H1 (cell line): ENCODE measurements around the gene PRKAR1B. TPM values are rescaled to one million over a fixed set of nuclear protein-coding genes. Genes with fewer than 3 reads are reported as not detected.

Experiments used
- CTCF ChIA-PET: fragments of 300-600 bp; sonication (Branson Sonifier 250); formaldehyde crosslinking; loops from one replicate; lab custom pipeline; 2021; ENCODE audit not compliant: partially characterized antibody; lab: Charles Lee
- POLR2A ChIA-PET: fragments of 300-600 bp; sonication (Branson Sonifier 250); formaldehyde crosslinking; loops from one replicate; lab custom pipeline; 2021; ENCODE audit warnings: inconsistent platforms; ENCODE audit not compliant: partially characterized antibody; lab: Charles Lee
- DNase-seq, 2 experiments: peaks; one replicate each; pipeline versions ENCODE4 v3.0.0 to v3.0.0-alpha.2; 2010 to 2022; ENCODE audit warnings: low spot score in 2 of 2, low read depth in 1 of 2, mixed read lengths in 1 of 2
- FAIRE-seq: peaks from 2 replicates; lab custom pipeline; 2011; peaks lifted over from hg19 to GRCh38; lab: Jason Lieb, UNC
- H2AFZ ChIP-seq: 2 replicates; pipeline ENCODE4 v1.8.1; 2012; ENCODE audit warnings: low read length, inconsistent platforms
- H2AK5ac ChIP-seq: 2 replicates; pipeline ENCODE4 v1.6.1; 2013; ENCODE audit warnings: low read depth, low read length
- H2BK120ac ChIP-seq: replicated peaks from 2 replicates; pipeline ENCODE3; 2013; ENCODE audit warnings: low read depth, low read length, inconsistent platforms
- H2BK12ac ChIP-seq: 2 replicates; pipeline ENCODE4 v1.6.1; 2013; ENCODE audit warnings: low read depth, low read length
- H2BK15ac ChIP-seq: 2 replicates; pipeline ENCODE4 v1.6.1; 2013; ENCODE audit warnings: low read length
- H2BK20ac ChIP-seq: 2 replicates; pipeline ENCODE4 v1.6.1; 2013; ENCODE audit warnings: low read length
- H2BK5ac ChIP-seq: 2 replicates; pipeline ENCODE4 v1.6.1; 2013; ENCODE audit warnings: low read depth, low read length
- H3K14ac ChIP-seq: 2 replicates; pipeline ENCODE4 v1.6.1; 2013; ENCODE audit warnings: inconsistent platforms; ENCODE audit not compliant: insufficient read length
- H3K18ac ChIP-seq: 2 replicates; pipeline ENCODE4 v1.6.1; 2013; ENCODE audit warnings: low read length; ENCODE audit errors: extremely low read depth
- H3K23ac ChIP-seq: 2 replicates; pipeline ENCODE4 v1.6.1; 2013; ENCODE audit warnings: inconsistent platforms; ENCODE audit not compliant: insufficient read length
- H3K23me2 ChIP-seq: 2 replicates; pipeline ENCODE4 v1.6.1; 2013; ENCODE audit warnings: low read depth, low read length
- H3K27ac ChIP-seq: 2 replicates; pipeline ENCODE4 v1.6.1; 2011; ENCODE audit warnings: low read depth, low read length, inconsistent platforms
- H3K27me3 ChIP-seq, 4 experiments: replicated peaks in 1 of 4; 1 replicate in 1 of 4; 2 replicates in 3 of 4; pipeline versions ENCODE4 v1.6.1 to v1.8.1; 2011 to 2013; ENCODE audit warnings: low read length in 3 of 4, mild to moderate bottlenecking in 3 of 4, inconsistent platforms in 2 of 4, mixed read lengths in 2 of 4, moderate library complexity in 1 of 4; ENCODE audit not compliant: control insufficient read depth in 3 of 4, insufficient read depth in 3 of 4; ENCODE audit errors: extremely low read depth in 1 of 4
- H3K36me3 ChIP-seq, 4 experiments: 2 replicates each; pipeline versions ENCODE4 v1.6.1 to v1.8.1; 2011 to 2013; ENCODE audit warnings: mild to moderate bottlenecking in 4 of 4, low read length in 3 of 4, moderate library complexity in 2 of 4, control low read depth in 1 of 4, inconsistent platforms in 1 of 4; ENCODE audit not compliant: insufficient read depth in 4 of 4, control insufficient read depth in 2 of 4
- H3K4ac ChIP-seq: replicated peaks from 2 replicates; pipeline ENCODE3; 2013; ENCODE audit warnings: low read length, low read depth, mixed read lengths, inconsistent platforms; ENCODE audit not compliant: insufficient read length
- H3K4me1 ChIP-seq, 4 experiments: replicated peaks in 1 of 4; 1 replicate in 1 of 4; 2 replicates in 3 of 4; pipeline versions ENCODE4 v1.6.1 to v1.8.1; 2011 to 2013; ENCODE audit warnings: low read length in 3 of 4, inconsistent platforms in 2 of 4, mixed read lengths in 1 of 4; ENCODE audit not compliant: insufficient read depth in 4 of 4, control insufficient read depth in 3 of 4
- H3K4me2 ChIP-seq, 2 experiments: 2 replicates each; pipeline versions ENCODE4 v1.6.1 to v1.8.1; 2011 to 2013; ENCODE audit warnings: low read depth in 2 of 2, low read length in 2 of 2, control low read depth in 1 of 2, inconsistent platforms in 1 of 2, mild to moderate bottlenecking in 1 of 2; ENCODE audit not compliant: insufficient read depth in 1 of 2
- H3K4me3 ChIP-seq, 4 experiments: fragments of 200-600, 300-600 bp in 1 of 4; sonication (generic), shearing (Covaris generic), sonication (Bioruptor Twin) in 1 of 4; 2 replicates each; pipeline versions ENCODE4 v1.5.1 to v1.8.1; 2011 to 2016; ENCODE audit warnings: low read length in 4 of 4, low read depth in 3 of 4, control low read depth in 2 of 4, inconsistent platforms in 2 of 4, mild to moderate bottlenecking in 2 of 4, mixed read lengths in 1 of 4, moderate library complexity in 1 of 4; ENCODE audit not compliant: insufficient read depth in 2 of 4; ENCODE audit errors: extremely low read depth in 1 of 4
- H3K56ac ChIP-seq: replicated peaks from 2 replicates; pipeline ENCODE3; 2013; ENCODE audit warnings: low read depth, mild to moderate bottlenecking, mixed read lengths, low read length, inconsistent platforms; ENCODE audit not compliant: insufficient read length
- H3K79me1 ChIP-seq: 2 replicates; pipeline ENCODE4 v1.6.1; 2013; ENCODE audit warnings: low read depth, low read length, control low read depth
- H3K79me2 ChIP-seq, 2 experiments: 2 replicates each; pipeline versions ENCODE4 v1.6.1 to v1.8.1; 2012 to 2013; ENCODE audit warnings: low read length in 2 of 2, mild to moderate bottlenecking in 2 of 2, inconsistent platforms in 1 of 2; ENCODE audit not compliant: insufficient read depth in 2 of 2, control insufficient read depth in 1 of 2
- H3K9ac ChIP-seq, 4 experiments: replicated peaks in 1 of 4; 1 replicate in 1 of 4; 2 replicates in 3 of 4; pipeline versions ENCODE4 v1.6.1 to v1.8.1; 2011 to 2013; ENCODE audit warnings: low read depth in 3 of 4, low read length in 3 of 4, control low read depth in 2 of 4, mild to moderate bottlenecking in 2 of 4, moderate library complexity in 2 of 4, inconsistent platforms in 1 of 4; ENCODE audit errors: extremely low read depth in 1 of 4
- H3K9me3 ChIP-seq, 2 experiments: 2 replicates each; pipeline versions ENCODE4 v1.6.1 to v1.8.1; 2012 to 2013; ENCODE audit warnings: mild to moderate bottlenecking in 2 of 2, moderate library complexity in 2 of 2, control low read depth in 1 of 2, inconsistent platforms in 1 of 2, low read depth in 1 of 2, low read length in 1 of 2, mixed read lengths in 1 of 2; ENCODE audit not compliant: insufficient read depth in 2 of 2
- H4K20me1 ChIP-seq, 2 experiments: replicated peaks in 1 of 2; 2 replicates each; pipeline versions ENCODE3 to v1.8.1; 2011 to 2013; ENCODE audit warnings: inconsistent platforms in 2 of 2, low read length in 2 of 2, mild to moderate bottlenecking in 1 of 2; ENCODE audit not compliant: insufficient read depth in 2 of 2, control insufficient read depth in 1 of 2
- H4K5ac ChIP-seq: 2 replicates; pipeline ENCODE4 v1.6.1; 2013; ENCODE audit warnings: low read length, low read depth, mixed read lengths, inconsistent platforms; ENCODE audit not compliant: insufficient read length
- H4K8ac ChIP-seq: 2 replicates; pipeline ENCODE4 v1.8.0; 2013; ENCODE audit warnings: mild to moderate bottlenecking, moderate library complexity, low read length, inconsistent platforms; ENCODE audit not compliant: insufficient read depth; ENCODE audit errors: extremely low read depth
- H4K91ac ChIP-seq: replicated peaks from 2 replicates; pipeline ENCODE3; 2013; ENCODE audit warnings: low read length, mixed read lengths, inconsistent platforms; ENCODE audit not compliant: insufficient read length
- ASH2L ChIP-seq: fragments of 200-600, 300-600 bp; sonication (generic); IDR thresholded peaks from one replicate; pipeline ENCODE4 v1.7.1; 2017; ENCODE audit warnings: low read length
- CBX5 ChIP-seq: fragments of 300-800, 300-1000 bp; sonication (generic); IDR thresholded peaks from 2 replicates; pipeline ENCODE4 v1.7.1; 2016; ENCODE audit warnings: antibody characterized with exemption, low read length, low read depth
- EP300 ChIP-seq, 2 experiments: IDR thresholded peaks; 1 replicate in 1 of 2; 2 replicates in 1 of 2; pipeline ENCODE4 v1.6.1; 2011 to 2012; ENCODE audit warnings: low read depth in 2 of 2, low read length in 2 of 2, mild to moderate bottlenecking in 2 of 2, borderline replicate concordance in 1 of 2, inconsistent platforms in 1 of 2, moderate library complexity in 1 of 2
- EZH2 ChIP-seq: fragments of 200-600 bp; sonication (generic); IDR thresholded peaks from 2 replicates; pipeline ENCODE4 v1.7.1; 2012; ENCODE audit warnings: low read depth, mild to moderate bottlenecking, moderate library complexity, low read length, inconsistent platforms; ENCODE audit not compliant: severe bottlenecking
- HDAC2 ChIP-seq, 2 experiments: fragments of 300-600 bp in 1 of 2; sonication (generic) in 1 of 2; IDR thresholded peaks; 2 replicates each; pipeline ENCODE4 v1.6.1; 2011 to 2012; ENCODE audit warnings: low read depth in 2 of 2, low read length in 2 of 2, mild to moderate bottlenecking in 2 of 2, moderate library complexity in 2 of 2, borderline replicate concordance in 1 of 2, inconsistent platforms in 1 of 2
- JUND ChIP-seq: IDR thresholded peaks from 2 replicates; pipeline ENCODE4 v1.6.1; 2011; ENCODE audit warnings: mild to moderate bottlenecking, improper control_type of control experiment, low read length
- KDM1A ChIP-seq: fragments of 200-600, 300-600 bp; sonication (generic); IDR thresholded peaks from 2 replicates; pipeline ENCODE4 v1.7.1; 2016; ENCODE audit warnings: mild to moderate bottlenecking, low read length, borderline replicate concordance
- KDM5A ChIP-seq: fragments of 200-600 bp; IDR thresholded peaks from 2 replicates; pipeline ENCODE4 v1.7.1; 2012; ENCODE audit warnings: mild to moderate bottlenecking, low read length, inconsistent platforms, mixed read lengths
- SIN3A ChIP-seq, 2 experiments: IDR thresholded peaks in 1 of 2; conservative IDR thresholded peaks in 1 of 2; 2 replicates each; pipeline ENCODE4 v1.6.1; 2011 to 2012; ENCODE audit warnings: low read length in 2 of 2, improper control_type of control experiment in 1 of 2, low read depth in 1 of 2, mild to moderate bottlenecking in 1 of 2
- ZNF274 ChIP-seq: IDR thresholded peaks from 2 replicates; pipeline ENCODE4 v1.7.0; 2012; ENCODE audit warnings: low read length, borderline replicate concordance; ENCODE audit errors: extremely low read depth
- WGBS, 2 experiments: shearing (Covaris generic) in 1 of 2; methylation state at CpG; one replicate each; pipeline versions ENCODE4 v1.1.6 to v1.1.7; 2013 to 2015; ENCODE audit warnings: low lambda C conversion rate in 2 of 2, mixed read lengths in 2 of 2, inconsistent platforms in 1 of 2, low coverage in 1 of 2, missing lambda C conversion rate in 1 of 2; ENCODE audit not compliant: insufficient replicate concordance in 2 of 2, insufficient coverage in 1 of 2, insufficient read length in 1 of 2; ENCODE audit errors: extremely low coverage in 1 of 2, missing lambda C conversion rate in 1 of 2; 5-methylcytosine and 5-hydroxymethylcytosine counted together
- polyA plus RNA-seq, 7 experiments: library from polyadenylated mRNA; depleted of rRNA in 3 of 7; stranded (reverse) in 5 of 7; unstranded in 2 of 7; fragments of >200 nt in 5 of 7; fragments of 200-250 nt in 2 of 7; gene quantifications; 1 replicate in 5 of 7; 2 replicates in 1 of 7; 4 replicates in 1 of 7; pipeline versions ENCODE4 v1.2.1 to v1.2.3, GENCODE V29; 2011 to 2013; ENCODE audit warnings: missing spikeins in 2 of 7, mixed read lengths in 2 of 7
- total RNA-seq: library from RNA; stranded (reverse); fragmentation: NEBNext Ultra II Directional; extraction: Animal tissue kit (Norgen Biotek cat#: 25700); gene quantifications from 2 replicates; pipeline ENCODE4 v1.2.1, GENCODE V29; 2021
- TF ChIP-seq, protein P1 (sequence below), 3 experiments: IDR thresholded peaks; 1 replicate in 2 of 3; 2 replicates in 1 of 3; pipeline versions ENCODE4 v1.5.1 to v1.6.1; 2011; ENCODE audit warnings: low read length in 3 of 3, mild to moderate bottlenecking in 3 of 3, inconsistent platforms in 2 of 3, low read depth in 1 of 3, moderate library complexity in 1 of 3; ENCODE audit not compliant: insufficient read depth in 1 of 3; ENCODE audit errors: control extremely low read depth in 1 of 3

PRKAR1B gene
- total and polyA plus RNA-seq, 2 of the 8 experiments (the other 6 are each of a cell fraction or from before 2014, with no cell fraction given): 12.3 to 55.7 TPM

- H2AFZ ChIP-seq: no peak overlapping the region
- no peak overlapping the region for H3K4ac ChIP-seq
- no peak overlapping the region for H2AK5ac ChIP-seq
- no peak overlapping the region for H3K23ac ChIP-seq
- H2BK12ac ChIP-seq: no peak overlapping the region
- H3K9me3 ChIP-seq: no peaks in the 10 kb centered on the region
- no peak overlapping the region for H2BK120ac ChIP-seq
- no peak overlapping the region for H4K91ac ChIP-seq
- H3K27me3 ChIP-seq: no peaks in the 10 kb centered on the region
- WGBS, 2 experiments: 93% methylated on average over 11 of the region's 11 CpGs; no CpG with 5 or more reads in 1 of the 2 experiments
- H3K18ac ChIP-seq: no peak overlapping the region
- no peak overlapping the region for H3K4me2 ChIP-seq
- no peak overlapping the region for H3K9ac ChIP-seq
- no peak overlapping the region for H2BK20ac ChIP-seq
- H3K14ac ChIP-seq: no peak overlapping the region
- H3K4me3 ChIP-seq: no peak overlapping the region
- H3K79me2 ChIP-seq: no peaks in the 10 kb centered on the region
- H3K4me1 ChIP-seq: peaks cover 0 to 5% (median under 1%) of the 10 kb centered on the region in 4 experiments; a peak in 2 of 7 replicates
- H3K79me1 ChIP-seq: no peaks in the 10 kb centered on the region
- no peak overlapping the region for H3K56ac ChIP-seq
- DNase-seq: no peak
- no peak overlapping the region for H2BK5ac ChIP-seq
- H3K27ac ChIP-seq: no peak overlapping the region
- POLR2A ChIA-PET: no interaction called here
- no peak overlapping the region for H2BK15ac ChIP-seq
- H4K20me1 ChIP-seq: peaks cover 5 to 8% of the 10 kb centered on the region in 2 experiments
- no peak overlapping the region for H4K8ac ChIP-seq
- CTCF ChIA-PET: interaction anchor here (0.6 to 6.3 kb wide), 7 partner anchors 10 to 453 kb away, joined by 3 to 35 read pairs (median 3); no protein-coding TSS in a partner anchor
- no peak for FAIRE-seq
- H4K5ac ChIP-seq: no peak overlapping the region
- H3K36me3 ChIP-seq: peaks cover 2 to 23% (median 11%) of the 10 kb centered on the region in 4 experiments; a peak in 6 of 8 replicates
- H3K23me2 ChIP-seq: no peaks in the 10 kb centered on the region
- TF ChIP-seq HDAC2 (IDR thresholded peaks at IDR 0.05; ENCODE audit: borderline replicate concordance in 1 of 2, low read depth in 2 of 2, low read length in 2 of 2) (no peak), ZNF274 (no peak), EP300 (IDR thresholded peaks at IDR 0.05; ENCODE audit: borderline replicate concordance in 1 of 2, low read depth in 2 of 2, low read length in 2 of 2) (no peak), JUND (no peak), KDM5A (no peak), EZH2 (no peak), KDM1A (no peak), ASH2L (no peak), CBX5 (no peak), SIN3A (conservative IDR thresholded peaks at IDR 0.05 in 1 of 2, IDR thresholded peaks at IDR 0.05 in 1 of 2; ENCODE audit: low read depth in 1 of 2, low read length in 2 of 2) (no peak)
- TF ChIP-seq, protein P1, sequence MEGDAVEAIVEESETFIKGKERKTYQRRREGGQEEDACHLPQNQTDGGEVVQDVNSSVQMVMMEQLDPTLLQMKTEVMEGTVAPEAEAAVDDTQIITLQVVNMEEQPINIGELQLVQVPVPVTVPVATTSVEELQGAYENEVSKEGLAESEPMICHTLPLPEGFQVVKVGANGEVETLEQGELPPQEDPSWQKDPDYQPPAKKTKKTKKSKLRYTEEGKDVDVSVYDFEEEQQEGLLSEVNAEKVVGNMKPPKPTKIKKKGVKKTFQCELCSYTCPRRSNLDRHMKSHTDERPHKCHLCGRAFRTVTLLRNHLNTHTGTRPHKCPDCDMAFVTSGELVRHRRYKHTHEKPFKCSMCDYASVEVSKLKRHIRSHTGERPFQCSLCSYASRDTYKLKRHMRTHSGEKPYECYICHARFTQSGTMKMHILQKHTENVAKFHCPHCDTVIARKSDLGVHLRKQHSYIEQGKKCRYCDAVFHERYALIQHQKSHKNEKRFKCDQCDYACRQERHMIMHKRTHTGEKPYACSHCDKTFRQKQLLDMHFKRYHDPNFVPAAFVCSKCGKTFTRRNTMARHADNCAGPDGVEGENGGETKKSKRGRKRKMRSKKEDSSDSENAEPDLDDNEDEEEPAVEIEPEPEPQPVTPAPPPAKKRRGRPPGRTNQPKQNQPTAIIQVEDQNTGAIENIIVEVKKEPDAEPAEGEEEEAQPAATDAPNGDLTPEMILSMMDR (IDR thresholded peaks at IDR 0.05; ENCODE audit: control extremely low read depth in 1 of 3, insufficient read depth in 1 of 3, low read depth in 1 of 3, low read length in 3 of 3): no peak
These were observed 44.9 kb upstream of the PRKAR1B start for GRCh38 chr7:772005-772294.
